Activated naive CD4-positive, alpha-beta T cell treated with anti-CD3 and anti-CD28 coated beads, Interleukin-2, amount 50 U/mL, for 16 hours (primary cell): ENCODE results near the gene FAM13C.
"Not testable (repeated sequence)": the region's sequence is repeated elsewhere in the genome, so short reads cannot be mapped to it uniquely, and the experiment has no call there.

Experiments used
- DNase-seq: peaks from one replicate; pipeline ENCODE4 v3.0.0-alpha.2; 2020

Gene FAM13C

DNA sequence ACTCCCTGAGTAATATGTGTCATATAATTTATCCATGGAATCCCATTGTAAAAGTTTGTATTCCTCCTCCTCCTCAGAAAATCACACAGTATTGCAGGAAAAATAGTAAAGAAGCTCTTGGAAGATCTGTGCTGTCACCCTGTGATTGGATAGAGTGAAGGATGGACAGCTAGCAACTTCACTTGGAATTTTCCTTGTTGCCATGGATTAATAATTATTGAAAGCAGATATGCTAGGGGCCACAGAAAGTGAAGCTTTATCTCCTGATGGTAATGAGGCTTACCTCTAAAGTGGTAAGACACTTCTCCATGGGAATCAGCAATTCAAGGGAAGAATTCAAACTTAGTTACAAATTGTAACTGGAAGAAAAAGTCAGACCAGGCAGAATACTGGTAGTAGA, 137.1 kb downstream of the FAM13C start:
- no peak for DNase-seq

- DNase-seq = not testable (repeated sequence)
Measured at GRCh38 chr10:59223597-59223996, 138.8 kb downstream of the FAM13C start.

DNA sequence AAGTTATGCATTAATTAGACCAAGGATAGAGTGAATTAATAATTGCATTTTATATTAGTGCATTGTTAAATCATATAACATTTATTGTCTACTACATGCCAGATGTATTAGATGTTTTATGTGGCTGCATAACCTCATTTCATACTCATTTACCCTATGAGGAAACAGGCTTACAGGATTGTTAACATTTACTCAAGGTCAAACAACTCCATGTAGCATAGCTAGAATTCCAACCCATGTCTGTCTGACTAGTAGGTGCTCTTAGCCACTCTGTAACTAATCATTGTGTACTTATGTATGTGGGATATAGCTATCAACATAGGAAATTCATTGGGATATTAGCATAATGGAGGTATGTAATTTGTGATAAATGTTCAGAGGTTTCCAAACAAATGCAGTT, 139.6 kb downstream of the FAM13C start:
- DNase-seq = no peak

GRCh38 chr10:59216178-59216869, 146.0 kb downstream of the FAM13C start:
- no peak for DNase-seq

DNA sequence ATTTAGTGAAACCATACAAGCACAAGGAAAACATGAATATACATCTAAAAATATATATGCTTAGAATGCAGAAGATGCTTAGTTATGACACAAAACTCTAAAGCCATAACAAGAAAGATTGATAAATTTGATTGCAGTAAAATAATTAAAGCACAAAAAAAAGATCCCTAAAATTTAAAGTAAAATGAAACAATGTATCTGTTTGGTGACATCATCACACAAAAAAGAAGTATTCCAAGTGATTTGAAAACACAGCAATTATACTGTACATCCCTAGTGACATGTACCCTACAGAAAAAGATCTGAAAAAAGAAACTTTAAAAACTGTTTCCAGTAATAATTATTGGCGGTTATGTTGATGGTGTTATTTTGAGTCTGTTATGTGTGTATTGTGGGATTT, 148.2 kb downstream of the FAM13C start:
- no peak for DNase-seq

GRCh38 chr10:59212301-59212798, 150.0 kb downstream of the FAM13C start:
- DNase-seq = no peak

DNA sequence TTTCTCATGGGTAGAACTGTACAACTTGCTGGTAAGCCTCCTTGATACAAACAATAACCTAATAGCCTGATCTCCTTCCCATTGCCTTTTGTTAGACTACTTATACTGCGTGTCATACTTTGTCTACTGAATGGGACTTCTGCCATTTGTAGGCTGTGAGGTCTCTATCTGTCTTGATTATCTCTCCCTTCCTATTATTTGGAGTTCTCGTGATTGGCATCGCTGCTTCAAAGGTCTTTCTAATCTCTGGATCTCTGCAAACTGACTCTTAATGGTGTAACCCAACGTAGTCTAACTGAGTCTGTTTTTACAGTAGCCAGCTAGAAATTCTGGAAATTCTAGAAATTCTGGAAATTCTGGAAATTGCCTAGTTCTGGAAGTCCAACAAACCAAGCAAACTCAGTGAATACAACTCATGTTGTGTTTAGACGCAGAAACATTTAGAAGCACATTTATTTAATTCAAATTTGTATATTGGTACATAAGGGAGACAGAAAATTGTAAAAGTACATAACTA, 156.1 kb downstream of the FAM13C start:
- DNase-seq = no peak
